ENCODE data around the gene TBX21. TPM values are rescaled to one million over a fixed set of nuclear protein-coding genes. Genes with fewer than 3 reads are reported as not detected.

The TBX21 gene
- total and polyA plus RNA-seq, 12 donors = 0.06 to 2.0 (median 0.50) TPM; not detected in 2

GRCh38 chr17:47785538-47786123 lies 52.6 kb downstream of the TBX21 start:
- no peak overlapping the region for H3K4me3 ChIP-seq
- H3K27ac ChIP-seq = no peak overlapping the region
- no peaks in the 10 kb centered on the region for H3K36me3 ChIP-seq (replicated peaks in 1 of 2)
- intact Hi-C loops (cut with DNase I) = loop anchor here (10.0 kb wide), 2 partner anchors 81 to 91 kb away; partner anchors contain the start of gene TBKBP1 (in 1 of the 2)
- DNase-seq = no peak
- TF ChIP-seq CTCF (IDR thresholded peaks at IDR 0.05) (no peak), POLR2A (IDR thresholded peaks at IDR 0.05) (no peak)
- 40 to 48% (median 44%) methylated on average over 5 of the region's 5 CpGs for WGBS, 4 donors
- peaks cover 0 to 9% of the 10 kb centered on the region in 2 donors for H3K4me1 ChIP-seq (replicated peaks in 1 of 2)
- no peaks in the 10 kb centered on the region for H3K9me3 ChIP-seq (replicated peaks in 1 of 3)
- H3K27me3 ChIP-seq = peaks cover 16% of the 10 kb centered on the region

- DNase-seq = peak; percentile 48 to 72 (median 65)
- no peak overlapping the region for H3K27ac ChIP-seq
- WGBS, 4 donors = 2 to 7% (median 4%) methylated on average over 8 to 70 of the region's 70 CpGs
Observed at GRCh38 chr17:47789611-47790561, 56.9 kb downstream of the TBX21 start.

DNA sequence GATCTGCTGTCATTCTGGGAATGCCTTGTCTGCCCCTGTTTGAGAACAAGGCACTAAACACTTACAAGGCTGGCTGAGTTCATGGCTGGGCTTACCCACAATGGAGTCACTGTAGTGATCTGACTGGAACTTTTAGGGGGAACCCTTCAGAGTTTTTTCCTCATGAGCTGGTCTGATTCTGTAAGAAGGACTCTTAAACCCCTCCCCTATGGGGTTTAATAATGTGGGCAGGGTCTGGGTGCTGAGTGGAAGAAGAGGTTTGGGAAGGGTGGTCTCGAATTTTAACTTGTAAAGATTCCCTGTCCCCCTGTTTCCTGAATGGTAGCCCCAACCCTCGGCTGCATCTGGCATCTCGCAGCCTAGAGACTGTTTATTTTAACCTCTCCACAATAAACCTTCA lies 58.0 kb downstream of the TBX21 start:
- Histone ChIP-seq H3K27ac (no peak overlapping the region), H3K27me3 (peaks cover 41% of the 10 kb centered on the region), H3K36me3 (replicated peaks in 1 of 2) (no peaks in the 10 kb centered on the region), H3K9me3 (replicated peaks in 1 of 3) (no peaks in the 10 kb centered on the region), H3K4me3 (no peak overlapping the region), H3K4me1 (replicated peaks in 1 of 2) (peaks cover 0 to 9% of the 10 kb centered on the region in 2 donors)
- WGBS, 4 donors = 27 to 54% (median 46%) methylated on average over 3 of the region's 3 CpGs
- TF ChIP-seq CTCF (IDR thresholded peaks at IDR 0.05) = no peak
- TF ChIP-seq POLR2A (IDR thresholded peaks at IDR 0.05) = no peak
- intact Hi-C loops (cut with DNase I) = no loop called here
- DNase-seq = peak in 1 of 7 donors; percentile 20

More at GRCh38 chr17:47789611-47790561, 56.9 kb downstream of the TBX21 start:
- H3K4me1 ChIP-seq (replicated peaks in 1 of 2) = peaks cover 0 to 9% of the 10 kb centered on the region in 2 donors
- peak; percentile 27 to 60 (median 44) for TF ChIP-seq CTCF (IDR thresholded peaks at IDR 0.05)
- TF ChIP-seq POLR2A (IDR thresholded peaks at IDR 0.05) = no peak
- intact Hi-C loops (cut with DNase I) = loop anchor here (10.0 kb wide), 2 partner anchors 85 to 95 kb away; partner anchors contain the start of gene TBKBP1 (in 1 of the 2)
- peaks cover 42% of the 10 kb centered on the region for H3K27me3 ChIP-seq
- no peaks in the 10 kb centered on the region for H3K36me3 ChIP-seq (replicated peaks in 1 of 2)
- no peaks in the 10 kb centered on the region for H3K9me3 ChIP-seq (replicated peaks in 1 of 3)
- peak overlapping the region in 1 of 4 donors; percentile 39 for H3K4me3 ChIP-seq

GRCh38 chr17:47792457-47792856 lies 59.4 kb downstream of the TBX21 start:
- WGBS, 4 donors = 53 to 92% (median 75%) methylated on average over 1 of the region's 1 CpG
- no peak overlapping the region for H3K27ac ChIP-seq
- peaks cover 44% of the 10 kb centered on the region for H3K27me3 ChIP-seq
- H3K36me3 ChIP-seq (replicated peaks in 1 of 2) = no peaks in the 10 kb centered on the region
- intact Hi-C loops (cut with DNase I) = no loop called here
- TF ChIP-seq POLR2A (IDR thresholded peaks at IDR 0.05) = no peak
- TF ChIP-seq CTCF (IDR thresholded peaks at IDR 0.05) = no peak
- H3K9me3 ChIP-seq (replicated peaks in 1 of 3) = no peaks in the 10 kb centered on the region
- H3K4me1 ChIP-seq (replicated peaks in 1 of 2) = peaks cover 0 to 9% of the 10 kb centered on the region in 2 donors
- no peak for DNase-seq
- H3K4me3 ChIP-seq = no peak overlapping the region
